Ovary (tissue), 9 donors: ENCODE data around the gene KLK4. TPM values are rescaled to one million over a fixed set of nuclear protein-coding genes. Genes with fewer than 3 reads are reported as not detected.

Experiments used
- DNase-seq, 5 donors: peaks; one replicate each; pipeline ENCODE4 v3.0.0-alpha.2; 2019 to 2020
- H3K27ac ChIP-seq, 2 donors: fragments of 200-600 bp; one replicate each; pipeline versions ENCODE4 v1.5.1 to v1.8.0; 2019 to 2022
- H3K27me3 ChIP-seq: fragments of 200-600 bp; one replicate; pipeline ENCODE4 v1.8.0; 2022
- H3K36me3 ChIP-seq: fragments of 200-600 bp; sonication (generic); one replicate; pipeline ENCODE4 v1.5.1; 2019
- H3K4me1 ChIP-seq: one replicate; pipeline ENCODE4 v1.8.1; 2013; ENCODE audit warnings: mild to moderate bottlenecking, moderate library complexity; ENCODE audit not compliant: insufficient read depth
- H3K4me3 ChIP-seq: fragments of 200-600 bp; sonication (generic); one replicate; pipeline ENCODE4 v1.5.1; 2017
- H3K9me3 ChIP-seq, 2 donors: fragments of 200-600 bp in 1 of 2; sonication (generic) in 1 of 2; one replicate each; pipeline versions ENCODE4 v1.5.1 to v1.8.1; 2013 to 2019; ENCODE audit warnings: mild to moderate bottlenecking in 1 of 2, moderate library complexity in 1 of 2
- CTCF ChIP-seq, 3 donors: fragments of 450-650 bp in 2 of 3; fragments of 200-600 bp in 1 of 3; IDR thresholded peaks; one replicate each; pipeline versions ENCODE4 v1.5.1 to v1.8.0; 2016 to 2022; ENCODE audit warnings: antibody characterized with exemption in 3 of 3, mild to moderate bottlenecking in 1 of 3
- EP300 ChIP-seq: sonication (generic); formaldehyde crosslinking; IDR thresholded peaks from one replicate; pipeline ENCODE4 v1.6.1; 2017; ENCODE audit warnings: antibody characterized with exemption
- POLR2A ChIP-seq: fragments of 450-650 bp; IDR thresholded peaks from one replicate; pipeline ENCODE4 v1.6.1; 2017; ENCODE audit warnings: antibody characterized with exemption, mild to moderate bottlenecking, moderate library complexity
- WGBS, 3 donors: extraction: QIAGEN DNeasy Blood & Tissue Kit in 1 of 3; methylation state at CpG; one replicate each; pipeline versions ENCODE4 v1.1.5 to v1.1.7; 2013 to 2017; 5-methylcytosine and 5-hydroxymethylcytosine counted together
- intact Hi-C, 4 donors: fragments of 100-400 bp; cut with DNase I; formaldehyde crosslinking; loops; one replicate each; pipeline versions ENCODE4 v1.11.0 to v1.15.1; 2022 to 2023
- polyA plus RNA-seq, 2 donors: library from polyadenylated mRNA; stranded (reverse); fragments of 200-250 nt in 1 of 2; fragments of 350-450 nt in 1 of 2; fragmentation: Illumina TruSeq in 1 of 2; extraction: RNeasy Lipid Tissue Mini Kit (QIAGEN cat#74804) in 1 of 2; gene quantifications; one replicate each; pipeline ENCODE4 v1.2.3, GENCODE V29; 2013 to 2014
- total RNA-seq, 7 donors: library from RNA; depleted of rRNA in 2 of 7; stranded (reverse); fragments of >200 nt in 2 of 7; fragmentation: NEBNext Ultra II Directional in 3 of 7; extraction: Animal tissue kit (Norgen Biotek cat#: 25700) in 3 of 7; gene quantifications; one replicate each; pipeline versions ENCODE4 v1.1.0 to v1.2.4, GENCODE V29; 2016 to 2023
- donor health status: DM: no; HTN: no; CAD: no; lungs with moderate emphysema.
- donor health status: DM: no; HTN: no; CAD: no.
- donor health status: Bipolar disorder and iron deficiency.
- donor health status: DM: yes; HTN: yes; CAD: no.
- donor health status: DM: no; HTN: no; CAD: no.
- donor health status: DM: yes; HTN: yes; CAD: no.

KLK4 gene
- total and polyA plus RNA-seq, 9 donors, result 0.58 TPM; not detected in 8

DNA sequence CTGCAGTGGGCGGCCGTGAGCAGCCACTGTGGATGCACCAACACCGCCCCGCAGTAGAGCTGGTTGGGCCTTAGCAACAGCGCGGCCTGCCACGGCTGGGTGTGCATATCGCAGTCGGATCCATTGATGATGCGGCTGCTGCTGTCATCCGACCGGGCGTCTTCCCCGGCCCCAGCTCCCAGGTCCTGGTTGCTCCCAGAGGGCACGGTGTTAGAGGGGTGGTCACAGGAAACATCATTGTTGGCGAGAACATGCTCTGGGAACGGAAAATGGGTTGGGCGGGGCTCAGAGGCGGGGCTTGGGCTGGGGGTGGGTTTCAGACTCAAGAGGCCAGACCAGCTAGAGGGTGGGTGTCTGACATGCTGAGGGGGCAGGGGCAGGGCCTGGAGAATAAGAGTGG is 38.7 kb upstream of the KLK4 start:
- WGBS, 3 donors, result 34 to 70% (median 49%) methylated on average over 19 of the region's 19 CpGs
- Histone ChIP-seq H3K27me3 (no peaks in the 10 kb centered on the region), H3K27ac (no peak overlapping the region), H3K4me1 (no peaks in the 10 kb centered on the region), H3K4me3 (no peak overlapping the region), H3K9me3 (no peaks in the 10 kb centered on the region), H3K36me3 (no peaks in the 10 kb centered on the region)
- intact Hi-C loops, result no loop called here
- DNase-seq, result no peak
- TF ChIP-seq CTCF (IDR thresholded peaks at IDR 0.05) (no peak), POLR2A (no peak), EP300 (no peak)

GRCh38 chr19:50947123-50947522 is 35.9 kb upstream of the KLK4 start:
- H3K27me3 ChIP-seq, result no peaks in the 10 kb centered on the region
- H3K9me3 ChIP-seq, result no peaks in the 10 kb centered on the region
- TF ChIP-seq EP300, result no peak
- TF ChIP-seq POLR2A, result no peak
- TF ChIP-seq CTCF (IDR thresholded peaks at IDR 0.05), result no peak
- no peak for DNase-seq
- H3K27ac ChIP-seq, result no peak overlapping the region
- H3K4me1 ChIP-seq, result no peaks in the 10 kb centered on the region
- intact Hi-C loops, result no loop called here
- no peak overlapping the region for H3K4me3 ChIP-seq
- WGBS, 3 donors, result 72 to 84% (median 79%) methylated on average over 4 of the region's 4 CpGs
- no peaks in the 10 kb centered on the region for H3K36me3 ChIP-seq

- H3K36me3 ChIP-seq, result no peaks in the 10 kb centered on the region
- H3K27me3 ChIP-seq, result no peaks in the 10 kb centered on the region
- 65 to 73% (median 66%) methylated on average over 4 of the region's 4 CpGs for WGBS, 3 donors
- no peaks in the 10 kb centered on the region for H3K4me1 ChIP-seq
- H3K27ac ChIP-seq, result no peak overlapping the region
- DNase-seq, result no peak
- no peaks in the 10 kb centered on the region for H3K9me3 ChIP-seq
- intact Hi-C loops, result no loop called here
- no peak overlapping the region for H3K4me3 ChIP-seq
- TF ChIP-seq CTCF (IDR thresholded peaks at IDR 0.05) (no peak), POLR2A (no peak), EP300 (no peak)
Measured at GRCh38 chr19:50944795-50945194, 33.6 kb upstream of the KLK4 start.

DNA sequence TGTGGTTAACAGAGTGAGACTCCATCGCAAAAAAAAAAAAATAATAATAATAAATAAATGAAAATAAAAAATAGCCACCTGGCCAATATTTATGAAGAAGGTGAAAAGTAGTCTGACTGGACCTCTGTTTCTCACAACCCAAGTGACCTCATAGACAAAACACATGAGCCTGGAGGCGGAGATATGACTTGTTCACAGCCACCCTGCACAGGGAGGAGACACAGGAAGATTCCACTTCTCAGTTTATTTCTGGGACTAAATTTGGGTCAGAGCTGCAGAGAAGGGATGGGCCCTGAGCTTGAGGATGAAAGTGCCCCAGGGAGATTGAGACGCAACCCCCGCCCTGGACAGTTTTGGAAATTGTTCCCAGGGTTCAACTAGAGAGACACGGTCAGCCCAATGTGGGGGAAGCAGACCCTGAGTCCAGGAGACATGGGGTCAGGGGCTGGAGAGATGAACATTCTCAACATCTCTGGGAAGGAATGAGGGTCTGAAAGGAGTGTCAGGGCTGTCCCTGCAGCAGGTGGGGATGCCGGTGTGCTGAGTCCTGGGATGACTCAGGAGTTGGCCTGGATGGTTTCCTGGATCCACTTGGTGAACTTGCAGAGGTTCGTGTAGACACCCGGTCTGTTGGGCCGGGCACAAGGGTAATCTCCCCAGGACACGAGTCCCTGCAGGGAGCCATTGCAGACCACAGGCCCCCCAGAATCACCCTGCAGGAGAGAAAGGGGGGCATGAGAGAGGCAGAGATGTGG is 32.1 kb upstream of the KLK4 start:
- no peaks in the 10 kb centered on the region for H3K9me3 ChIP-seq
- intact Hi-C loops, result no loop called here
- H3K27ac ChIP-seq, result no peak overlapping the region
- 76 to 83% (median 77%) methylated on average over 10 of the region's 10 CpGs for WGBS, 3 donors
- no peaks in the 10 kb centered on the region for H3K27me3 ChIP-seq
- no peaks in the 10 kb centered on the region for H3K4me1 ChIP-seq
- DNase-seq, result no peak
- H3K36me3 ChIP-seq, result no peaks in the 10 kb centered on the region
- TF ChIP-seq POLR2A, result no peak
- no peak for TF ChIP-seq EP300
- TF ChIP-seq CTCF (IDR thresholded peaks at IDR 0.05), result no peak
- no peak overlapping the region for H3K4me3 ChIP-seq
